Common myeloid progenitor, CD34-positive (primary cell): ENCODE data around the gene ANKRD34A.

ENCODE experiments used
- CTCF ChIA-PET: fragments of 350-600 bp; sonication (Branson Sonifier 250); formaldehyde crosslinking; loops from one replicate; lab custom pipeline; 2021; ENCODE audit warnings: antibody characterized with exemption; lab: Charles Lee
- POLR2A ChIA-PET: fragments of 350-600 bp; sonication (Branson Sonifier 250); formaldehyde crosslinking; loops from one replicate; lab custom pipeline; 2021; ENCODE audit warnings: antibody characterized with exemption; lab: Charles Lee
- DNase-seq, 3 donors: peaks; one replicate each; pipeline versions ENCODE4 v3.0.0 to v3.0.0-alpha.2; 2013
- H3K27ac ChIP-seq, 2 experiments: 1 replicate in 1 of 2; 2 replicates in 1 of 2; pipeline ENCODE4 v1.7.0; 2013; ENCODE audit warnings: inconsistent platforms in 2 of 2, low read length in 2 of 2, mild to moderate bottlenecking in 2 of 2, low read depth in 1 of 2, moderate library complexity in 1 of 2; ENCODE audit not compliant: severe bottlenecking in 2 of 2, insufficient read depth in 1 of 2, poor library complexity in 1 of 2
- H3K27me3 ChIP-seq, 5 experiments: replicated peaks in 2 of 5; 1 replicate in 3 of 5; 2 replicates in 2 of 5; pipeline versions ENCODE4 v1.6.1 to v1.7.0; 2013; ENCODE audit warnings: low read length in 4 of 5, mild to moderate bottlenecking in 2 of 5, moderate library complexity in 2 of 5, inconsistent platforms in 1 of 5; ENCODE audit not compliant: insufficient read depth in 5 of 5, control insufficient read depth in 4 of 5
- H3K36me3 ChIP-seq, 4 experiments: 1 replicate in 2 of 4; 2 replicates in 2 of 4; pipeline versions ENCODE4 v1.6.1 to v1.7.0; 2013; ENCODE audit warnings: low read length in 3 of 4, control low read depth in 1 of 4, mild to moderate bottlenecking in 1 of 4; ENCODE audit not compliant: control insufficient read depth in 4 of 4, insufficient read depth in 4 of 4
- H3K4me1 ChIP-seq, 4 experiments: 1 replicate in 3 of 4; 2 replicates in 1 of 4; pipeline versions ENCODE4 v1.6.1 to v1.7.1; 2013; ENCODE audit warnings: low read length in 3 of 4, mild to moderate bottlenecking in 3 of 4, control low read depth in 1 of 4, inconsistent platforms in 1 of 4, moderate library complexity in 1 of 4; ENCODE audit not compliant: control insufficient read depth in 4 of 4, insufficient read depth in 4 of 4; ENCODE audit errors: control extremely low read depth in 1 of 4
- H3K4me3 ChIP-seq, 7 experiments: 1 replicate in 4 of 7; 2 replicates in 3 of 7; pipeline versions ENCODE4 v1.5.1 to v1.7.0; 2013; ENCODE audit warnings: mild to moderate bottlenecking in 7 of 7, low read length in 6 of 7, moderate library complexity in 6 of 7, inconsistent platforms in 2 of 7, low read depth in 2 of 7, control low read depth in 1 of 7; ENCODE audit not compliant: insufficient read depth in 4 of 7, control insufficient read depth in 1 of 7; ENCODE audit errors: extremely low read depth in 1 of 7
- H3K9me3 ChIP-seq, 5 experiments: 1 replicate in 4 of 5; 2 replicates in 1 of 5; pipeline versions ENCODE4 v1.6.1 to v1.7.1; 2013; ENCODE audit warnings: low read length in 4 of 5, mild to moderate bottlenecking in 2 of 5, inconsistent platforms in 1 of 5, low read depth in 1 of 5, moderate library complexity in 1 of 5; ENCODE audit not compliant: control insufficient read depth in 4 of 5, insufficient read depth in 2 of 5; ENCODE audit errors: control extremely low read depth in 1 of 5
- WGBS: methylation state at CpG from one replicate; pipeline ENCODE4 v1.1.5; 2013; ENCODE audit not compliant: insufficient coverage; 5-methylcytosine and 5-hydroxymethylcytosine counted together

Gene ANKRD34A

GRCh38 chr1:145957443-145958319 is 6.7 kb downstream of the ANKRD34A start, which contains the start of gene LIX1L:
Gene LIX1L (minus strand): TSS chr1:145958017. CDS start chr1:145957927, 90 bp downstream.
- DNase-seq = peak; percentile 96 to 98 (median 98)
- WGBS = 0% methylated on average over 42 of the region's 60 CpGs
- no peaks in the 10 kb centered on the region for H3K27me3 ChIP-seq
- H3K36me3 ChIP-seq = peaks cover 0 to 6% (median 3%) of the 10 kb centered on the region in 4 experiments
- peak within 1 kb of the TSS; percentile 54 to 95 (median 85) for H3K4me3 ChIP-seq
- peak within 1 kb of the TSS; percentile 61 to 87 for H3K27ac ChIP-seq
- peaks cover 31 to 72% (median 61%) of the 10 kb centered on the region in 4 experiments for H3K4me1 ChIP-seq
- H3K9me3 ChIP-seq = no peaks in the 10 kb centered on the region
- ChIA-PET CTCF (interaction anchor here (0.7 to 1.9 kb wide), 12 partner anchors 10 to 131 kb away, joined by 3 to 9 read pairs (median 3); partner anchors contain the start of gene NUDT17), POLR2A (interaction anchor here (0.6 to 1.8 kb wide), 6 partner anchors 15 to 94 kb away, joined by 3 to 8 read pairs (median 6); partner anchors contain the start of genes PEX11B and RBM8A)

DNA sequence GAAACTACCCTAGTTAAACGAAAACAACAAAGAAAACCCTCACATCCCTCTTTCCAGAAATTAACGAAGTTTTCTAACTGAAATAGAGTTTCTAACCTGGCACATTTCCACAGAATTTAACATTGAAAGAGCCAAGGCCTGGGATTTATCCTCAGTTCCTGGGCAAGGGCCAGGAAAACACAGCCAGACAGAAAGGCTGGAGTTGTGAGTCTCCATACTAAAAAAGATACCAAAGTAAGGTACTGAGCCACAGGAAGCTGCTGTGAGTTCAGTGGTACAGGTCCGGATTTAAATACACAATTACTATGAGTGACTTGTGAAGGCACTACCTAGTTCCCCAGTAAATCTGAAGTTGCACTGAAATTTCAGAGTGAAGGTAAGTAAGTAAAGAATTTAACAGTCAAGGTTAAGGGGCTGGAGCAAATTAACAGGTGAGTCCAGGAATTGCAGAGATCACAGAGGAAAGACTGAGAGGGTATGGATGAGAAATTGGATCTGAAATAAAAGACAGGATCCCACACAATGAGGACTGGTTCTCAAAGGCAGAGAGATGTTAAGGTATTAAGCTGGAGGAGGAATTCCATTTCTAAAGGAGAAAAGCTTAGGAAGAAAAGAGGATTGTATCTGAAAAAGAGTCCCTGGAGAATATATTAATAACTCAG is 7.5 kb downstream of the ANKRD34A start:
- H3K4me3 ChIP-seq = peak overlapping the region; percentile 54 to 95 (median 85)
- CTCF ChIA-PET = interaction anchor here (1.1 to 1.9 kb wide), 6 partner anchors 9 to 85 kb away, joined by 3 to 9 read pairs (median 4); no protein-coding TSS in a partner anchor
- 3% methylated on average over 3 of the region's 3 CpGs for WGBS
- POLR2A ChIA-PET = interaction anchor here (1.0 to 1.8 kb wide), 3 partner anchors 14 to 38 kb away, joined by 5 to 8 read pairs (median 7); partner anchors contain the start of genes PEX11B and RBM8A
- peak overlapping the region; percentile 61 to 87 for H3K27ac ChIP-seq
- no peaks in the 10 kb centered on the region for H3K27me3 ChIP-seq
- peak in 1 of 3 donors; percentile 24 for DNase-seq
- H3K4me1 ChIP-seq = peaks cover 29 to 65% (median 54%) of the 10 kb centered on the region in 4 experiments
- H3K9me3 ChIP-seq = no peaks in the 10 kb centered on the region
- H3K36me3 ChIP-seq = peaks cover 0 to 6% (median 3%) of the 10 kb centered on the region in 4 experiments

DNA sequence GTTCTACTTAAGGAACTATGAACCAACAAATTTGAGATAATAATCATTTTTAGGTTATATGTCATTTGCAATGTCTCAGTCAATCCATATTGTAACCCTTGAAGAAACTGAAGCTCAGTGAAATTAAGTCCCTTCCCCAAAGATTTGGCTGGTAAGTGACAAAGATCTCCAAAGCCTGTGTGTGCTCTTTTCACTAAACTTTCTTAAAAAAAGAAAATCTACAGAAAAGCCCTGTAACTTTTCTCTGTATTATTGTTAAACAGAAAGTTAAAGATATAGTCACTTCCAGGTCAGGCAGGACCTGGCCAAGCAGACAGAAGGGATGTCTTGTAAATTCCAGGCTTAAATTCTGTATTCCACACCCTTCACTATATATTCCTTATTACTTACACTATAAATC is 8.0 kb downstream of the ANKRD34A start:
- H3K36me3 ChIP-seq = peaks cover 0 to 6% (median 4%) of the 10 kb centered on the region in 4 experiments
- H3K27ac ChIP-seq = peak overlapping the region; percentile 26 to 87
- H3K4me3 ChIP-seq = peak overlapping the region in 6 of 7 experiments; percentile 81 to 95 (median 86)
- H3K27me3 ChIP-seq = no peaks in the 10 kb centered on the region
- ChIA-PET CTCF (interaction anchor here (0.6 to 1.4 kb wide), 2 partner anchors 9 to 42 kb away, joined by 3 read pairs; no protein-coding TSS in a partner anchor), POLR2A (no interaction called here)
- peaks cover 29 to 60% (median 49%) of the 10 kb centered on the region in 4 experiments for H3K4me1 ChIP-seq
- H3K9me3 ChIP-seq = no peaks in the 10 kb centered on the region
- no peak for DNase-seq

DNA sequence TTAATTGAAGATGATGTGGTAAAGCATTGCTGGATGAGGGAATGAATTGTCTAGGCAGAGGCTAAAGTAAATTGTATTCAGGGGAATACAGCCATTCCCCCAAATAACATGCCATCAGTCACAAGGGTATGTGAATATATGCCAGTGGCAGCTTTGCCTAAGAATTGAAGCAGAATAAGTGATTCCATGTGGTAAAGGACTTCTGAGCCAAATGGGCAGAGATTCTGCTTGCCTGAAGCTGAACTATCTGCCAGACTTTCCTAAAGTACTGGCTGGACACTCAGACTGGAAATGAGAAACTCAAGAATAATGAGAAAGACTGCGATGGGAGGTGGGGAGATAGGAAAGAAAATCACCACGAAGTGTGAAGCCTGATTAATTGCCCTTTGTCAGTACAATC is 8.9 kb downstream of the ANKRD34A start:
- Histone ChIP-seq H3K4me3 (peak overlapping the region in 2 of 7 experiments; percentile 11 to 95), H3K27me3 (no peaks in the 10 kb centered on the region), H3K27ac (no peak overlapping the region), H3K36me3 (peaks cover 0 to 8% (median 5%) of the 10 kb centered on the region in 4 experiments), H3K9me3 (no peaks in the 10 kb centered on the region), H3K4me1 (peaks cover 29 to 60% (median 45%) of the 10 kb centered on the region in 4 experiments)
- 56% methylated on average over 2 of the region's 2 CpGs for WGBS
- ChIA-PET POLR2A (no interaction called here), CTCF (interaction anchor here (1.0 to 1.5 kb wide), 4 partner anchors 11 to 25 kb away, joined by 3 to 4 read pairs (median 3); no protein-coding TSS in a partner anchor)
- no peak for DNase-seq

- Histone ChIP-seq H3K27me3 (no peaks in the 10 kb centered on the region), H3K4me3 (no peak overlapping the region), H3K4me1 (peaks cover 19 to 47% (median 31%) of the 10 kb centered on the region in 4 experiments), H3K9me3 (no peaks in the 10 kb centered on the region), H3K36me3 (peaks cover 0 to 8% (median 5%) of the 10 kb centered on the region in 4 experiments), H3K27ac (no peak overlapping the region)
- 95% methylated on average over 3 of the region's 6 CpGs for WGBS
- POLR2A ChIA-PET = no interaction called here
- DNase-seq = no peak
- CTCF ChIA-PET = interaction anchor here (0.7 kb wide), 2 partner anchors 9 to 13 kb away, joined by 3 read pairs; no protein-coding TSS in a partner anchor
Measured at GRCh38 chr1:145953861-145954260, 10.5 kb downstream of the ANKRD34A start.

DNA sequence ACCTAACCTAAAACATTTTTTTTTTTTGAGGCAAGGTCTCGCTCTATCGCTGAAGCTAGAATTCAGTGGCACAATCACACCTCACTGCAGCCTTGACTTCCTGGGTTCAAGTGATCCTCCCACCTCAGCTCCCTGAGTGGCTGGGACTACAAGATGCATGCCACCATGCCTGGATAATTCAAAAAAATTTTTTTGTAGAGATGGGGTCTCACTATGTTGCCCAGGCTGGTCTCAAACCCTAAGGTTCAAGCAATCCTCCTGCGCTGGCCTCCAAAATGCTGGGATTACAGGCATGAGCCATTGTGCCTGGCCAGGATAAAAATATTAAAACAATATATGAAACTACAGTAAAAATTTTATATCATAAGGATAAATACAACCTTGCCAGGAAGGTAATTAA is 11.5 kb downstream of the ANKRD34A start:
- 100% methylated on average over 2 of the region's 3 CpGs for WGBS
- POLR2A ChIA-PET = no interaction called here
- H3K4me3 ChIP-seq = no peak overlapping the region

More for the DNA sequence above, 11.5 kb downstream of the ANKRD34A start:
- H3K27ac ChIP-seq = no peak overlapping the region
- DNase-seq = no peak
- CTCF ChIA-PET = no interaction called here
- no peaks in the 10 kb centered on the region for H3K27me3 ChIP-seq
- peaks cover 0 to 10% (median 5%) of the 10 kb centered on the region in 4 experiments for H3K36me3 ChIP-seq
- H3K9me3 ChIP-seq = no peaks in the 10 kb centered on the region
- H3K4me1 ChIP-seq = peaks cover 14 to 38% (median 22%) of the 10 kb centered on the region in 4 experiments
